GM19238 (cell line): ENCODE data around the gene GABBR2.
"Not testable (repeated sequence)": the region's sequence is repeated elsewhere in the genome, so short reads cannot be mapped to it uniquely, and the experiment has no call there.

Source experiments
- DNase-seq: peaks from one replicate; pipeline ENCODE4 v3.0.0; 2011; ENCODE audit warnings: low spot score; ENCODE audit not compliant: insufficient read length

The GABBR2 gene

DNA sequence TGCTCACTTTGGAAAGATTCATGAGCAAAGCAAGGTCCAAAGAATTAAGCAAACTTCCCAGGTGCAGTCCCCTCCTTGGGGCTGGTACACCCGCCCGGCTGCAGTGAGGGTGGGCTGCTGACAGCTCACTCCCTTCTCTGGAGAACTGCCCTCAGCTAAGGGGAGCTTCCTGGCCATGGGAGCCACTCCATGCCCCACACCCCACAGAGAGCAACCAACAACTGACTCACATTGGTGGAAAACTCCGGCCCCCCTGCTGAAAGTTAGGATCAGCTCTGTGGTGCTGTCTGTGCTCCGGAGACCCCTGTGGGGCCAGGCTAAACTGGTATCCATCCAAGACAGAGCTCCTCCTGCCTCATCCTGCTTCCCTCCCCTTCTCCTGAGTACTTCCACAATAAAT, 223.0 kb downstream of the GABBR2 start:
- DNase-seq: no peak

DNA sequence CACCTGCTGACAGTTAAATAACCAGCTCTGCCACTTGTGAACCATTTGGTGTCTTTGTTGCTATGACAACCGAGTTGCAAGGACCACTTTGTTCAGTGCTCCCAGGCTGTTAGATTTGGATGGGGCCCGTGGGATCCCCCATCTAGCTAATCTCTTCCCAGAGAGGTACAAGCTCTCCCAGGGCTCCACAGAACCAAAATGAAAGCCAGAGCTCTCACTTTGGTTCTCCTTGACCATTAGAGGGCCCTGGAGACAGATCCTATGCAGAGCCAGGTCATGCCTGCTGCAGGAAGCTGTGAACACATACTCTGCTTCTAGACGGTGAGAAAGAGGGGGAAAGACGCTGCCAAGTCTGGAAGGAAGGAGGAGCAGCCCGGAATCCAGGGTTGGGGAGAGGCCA, 224.6 kb downstream of the GABBR2 start:
- DNase-seq: no peak

DNA sequence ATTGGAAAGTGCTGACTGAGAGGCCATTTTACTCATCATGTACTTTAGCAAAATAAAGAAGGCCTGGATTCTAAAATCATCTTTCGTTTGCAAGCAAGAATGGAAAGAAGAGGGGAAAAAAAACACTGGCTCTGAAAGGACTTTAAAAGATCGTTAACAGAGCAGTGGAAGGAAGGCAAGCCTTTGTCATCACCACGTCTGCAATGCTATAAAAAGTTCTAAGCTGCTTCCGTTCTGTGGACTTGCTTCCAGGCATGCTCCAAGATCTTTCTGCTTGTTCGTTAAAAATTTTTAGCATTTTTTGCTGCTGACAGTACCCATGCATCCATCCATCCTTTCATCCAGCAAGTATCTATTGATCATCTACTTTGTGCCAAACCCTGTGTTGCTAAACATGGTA, 226.5 kb downstream of the GABBR2 start:
- no peak for DNase-seq

DNA sequence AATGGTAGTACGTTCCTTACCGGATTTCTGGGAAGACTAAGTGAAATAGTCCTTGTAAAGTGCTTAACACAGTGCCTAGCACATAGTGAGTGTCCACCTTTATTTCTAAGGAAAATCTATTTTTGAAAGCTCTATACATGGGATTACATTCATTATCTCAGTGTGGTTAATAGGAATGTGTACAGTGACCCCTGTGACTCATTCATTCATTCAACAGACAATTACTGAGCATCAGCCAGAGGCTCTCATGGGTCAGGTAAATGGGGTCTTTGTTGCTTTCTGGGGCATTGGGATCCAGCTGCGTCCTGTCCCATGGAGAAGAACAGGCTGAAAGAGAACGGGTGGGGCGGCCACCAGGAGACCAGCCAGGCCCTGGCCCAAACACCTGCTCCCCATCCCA, 227.1 kb downstream of the GABBR2 start:
- DNase-seq: no peak

DNA sequence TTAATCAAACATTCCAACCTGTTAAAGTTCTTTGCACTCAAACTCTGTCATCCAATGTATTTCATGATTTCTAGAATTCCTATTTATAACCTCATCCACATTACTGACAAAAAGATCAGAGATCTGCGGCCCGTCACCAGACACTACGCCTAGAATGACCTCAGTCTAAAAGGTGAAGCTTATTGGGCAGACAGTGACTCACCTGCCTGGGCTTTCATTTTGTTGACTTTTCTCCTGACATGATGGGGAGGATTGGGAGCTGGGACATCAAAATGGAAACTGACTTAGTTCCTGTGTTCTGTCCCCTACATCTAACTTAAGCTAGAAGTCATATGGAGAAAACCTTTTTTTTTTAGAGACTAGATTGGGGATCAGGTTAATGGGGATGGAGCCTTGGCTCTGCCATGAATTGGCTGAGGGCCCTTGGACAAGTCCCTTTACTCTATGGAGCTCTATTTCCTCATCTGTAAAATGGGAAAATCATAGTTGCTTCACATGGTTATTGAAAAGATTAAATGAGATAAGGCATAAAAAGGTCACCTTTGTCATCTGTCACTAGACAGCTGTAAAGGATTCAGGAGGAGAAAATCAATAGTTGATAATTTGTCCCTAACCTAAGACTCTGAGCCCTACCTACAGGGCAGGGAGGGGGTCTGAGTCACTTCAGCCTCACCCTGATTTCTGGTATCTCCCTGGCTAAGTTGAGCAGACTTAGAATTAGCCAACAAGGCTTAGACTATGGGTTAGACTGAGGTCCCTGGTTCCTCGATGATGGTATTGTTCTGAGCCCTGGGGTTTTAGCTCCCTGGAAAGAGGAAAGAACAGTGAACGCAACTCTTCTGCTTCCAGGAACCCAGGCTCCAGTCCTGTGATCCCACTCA, 228.5 kb downstream of the GABBR2 start:
- no peak for DNase-seq

DNA sequence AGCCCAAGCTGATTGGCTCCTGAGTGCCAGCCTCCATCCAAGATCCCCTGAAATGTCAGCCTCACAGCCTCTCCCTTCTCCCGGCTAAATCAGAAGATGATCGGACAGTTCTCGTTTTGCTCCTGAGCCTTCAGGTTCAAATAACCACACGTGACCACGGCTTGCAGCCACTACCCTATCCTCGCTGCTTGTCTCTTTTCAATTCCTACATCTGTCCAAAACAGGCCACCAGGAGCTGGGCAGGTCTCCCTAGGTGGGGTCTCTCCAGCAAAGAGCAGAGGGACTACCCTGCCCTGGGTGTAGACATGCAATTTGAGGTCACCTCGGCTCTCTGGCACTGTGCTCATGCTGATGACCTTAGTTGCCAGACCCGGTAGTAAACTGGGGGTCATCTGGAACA, 229.3 kb downstream of the GABBR2 start:
- no peak for DNase-seq

DNA sequence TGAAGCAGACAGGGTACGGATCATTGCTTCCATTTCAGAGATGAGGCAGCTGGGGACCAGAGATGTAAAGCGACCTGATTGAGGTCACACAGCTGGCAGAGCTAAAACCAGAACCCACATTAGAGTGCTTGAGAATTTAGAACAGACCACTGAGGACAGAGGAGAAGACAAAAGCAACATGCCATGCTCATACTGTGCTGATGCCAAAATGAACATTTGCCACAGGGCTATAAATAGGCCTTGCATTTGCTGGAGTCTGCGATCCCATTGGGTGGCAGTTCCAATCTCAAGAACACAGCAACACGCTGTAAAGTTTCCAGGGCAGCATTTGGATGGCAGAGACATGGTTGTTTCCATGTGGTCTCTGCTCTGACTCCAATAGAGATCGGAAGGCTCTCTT, 230.9 kb downstream of the GABBR2 start:
- DNase-seq: no peak

DNA sequence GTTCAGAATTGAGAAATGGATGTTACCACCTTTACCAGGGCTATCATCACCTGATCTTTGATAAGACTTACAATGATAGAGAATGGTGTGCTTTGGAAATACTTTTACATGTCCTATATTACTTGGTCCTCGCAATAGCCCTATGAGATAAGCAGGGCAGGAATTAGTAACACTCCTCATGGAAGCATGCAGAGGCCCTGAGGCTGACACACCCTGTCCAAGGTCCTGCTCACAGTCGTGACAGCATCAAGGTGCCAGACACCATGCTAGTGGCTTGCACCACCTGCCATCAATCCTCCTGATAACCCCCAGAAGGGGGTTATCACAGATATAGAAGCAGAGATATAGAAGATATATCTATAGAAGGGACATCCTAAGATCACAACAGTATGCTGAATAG, 236.5 kb downstream of the GABBR2 start:
- no peak for DNase-seq

DNA sequence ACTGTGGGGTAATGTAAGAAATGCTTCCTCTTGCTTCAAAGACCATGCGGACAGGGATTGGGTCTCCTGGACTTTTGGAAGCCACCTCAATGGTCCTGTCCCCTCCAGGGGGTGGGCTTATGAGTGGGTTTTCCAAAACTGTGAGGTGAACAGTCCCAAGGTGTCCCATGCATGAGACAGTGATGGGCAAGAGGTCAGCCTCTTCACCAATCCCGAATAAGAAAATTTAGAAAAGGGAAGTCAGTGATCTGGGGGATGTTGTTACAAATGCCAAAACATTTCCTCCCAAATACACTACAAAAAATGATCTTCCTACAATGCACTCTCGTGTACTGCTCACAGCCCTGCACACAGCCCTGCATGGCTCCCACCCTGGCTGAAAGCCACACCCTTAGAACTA, 237.6 kb downstream of the GABBR2 start:
- no peak for DNase-seq

DNA sequence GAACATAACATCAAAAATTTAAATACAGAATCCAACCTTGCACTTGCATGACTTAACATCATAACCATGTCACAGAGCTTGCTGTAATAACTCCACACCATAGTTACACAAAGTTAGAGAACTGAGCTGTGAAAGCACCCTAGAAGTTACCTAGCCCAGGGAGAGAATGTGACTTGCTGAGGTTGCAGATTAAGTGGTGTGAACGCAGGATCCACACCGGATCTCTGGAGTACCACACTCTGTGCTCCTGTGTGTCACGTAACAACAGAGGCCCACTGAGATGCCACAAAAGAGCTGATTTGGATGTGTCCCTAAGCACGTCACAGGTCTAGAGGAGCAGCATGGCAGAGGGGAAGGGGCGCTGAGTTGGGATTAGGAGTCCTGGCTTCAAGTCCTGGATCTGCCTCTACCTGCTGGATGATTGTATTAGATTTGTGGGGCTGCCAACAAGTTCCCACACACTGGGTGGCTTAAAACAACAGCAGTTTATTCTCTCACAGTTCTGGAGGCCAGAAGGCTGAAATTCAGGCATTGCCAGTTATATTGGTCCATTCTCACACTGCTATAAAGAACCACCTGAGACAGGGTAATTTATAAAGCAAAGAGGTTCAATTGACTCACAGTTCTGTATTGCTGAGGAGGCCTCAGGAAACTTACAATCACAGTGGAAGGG, 240.0 kb downstream of the GABBR2 start:
- DNase-seq: no peak

DNA sequence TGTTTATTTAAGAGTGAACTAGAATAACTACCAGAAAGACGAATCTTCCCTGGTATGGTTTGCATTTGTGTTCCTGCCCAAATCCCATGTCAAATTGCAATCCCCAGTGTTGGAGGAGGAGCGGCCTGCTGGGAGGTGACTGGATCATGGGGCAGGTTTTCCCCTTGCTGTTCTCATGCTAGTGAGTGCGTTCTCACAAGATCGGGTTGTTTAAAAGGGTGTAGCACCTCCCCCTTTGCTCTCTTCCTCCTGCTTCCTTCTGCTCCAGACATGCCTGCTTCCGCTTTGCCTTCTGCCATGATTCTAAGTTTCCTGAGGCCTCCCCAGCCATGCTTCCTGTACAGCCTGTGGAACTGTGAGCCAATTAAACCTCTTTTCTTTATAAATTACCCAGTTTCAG, 242.9 kb downstream of the GABBR2 start:
- DNase-seq: no peak

DNA sequence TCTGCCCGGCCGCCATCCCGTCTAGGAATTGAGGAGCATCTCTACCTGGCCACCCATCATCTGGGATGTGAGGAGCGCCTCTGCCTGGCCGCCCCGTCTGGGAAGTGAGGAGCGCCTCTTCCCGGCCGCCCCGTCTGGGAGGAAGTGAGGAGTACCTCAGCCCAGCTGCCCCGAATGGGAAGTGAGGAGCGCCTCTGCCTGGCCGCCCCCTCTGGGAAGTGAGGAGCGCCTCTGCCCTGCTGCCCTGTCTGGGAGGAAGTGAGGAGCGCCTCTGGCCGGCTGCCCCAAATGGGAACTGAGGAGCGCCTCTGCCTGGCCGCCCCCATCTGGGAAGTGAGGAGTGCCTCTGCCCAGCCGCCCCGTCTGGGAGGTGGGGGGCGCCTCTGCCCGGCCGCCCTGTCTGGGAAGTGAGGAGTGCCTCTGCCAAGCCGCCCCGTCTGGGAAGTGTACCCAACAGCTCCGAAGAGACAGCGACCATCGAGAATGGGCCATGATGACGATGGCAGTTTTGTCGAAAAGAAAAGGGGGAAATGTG, 244.5 kb downstream of the GABBR2 start:
- not testable (repeated sequence) for DNase-seq

DNA sequence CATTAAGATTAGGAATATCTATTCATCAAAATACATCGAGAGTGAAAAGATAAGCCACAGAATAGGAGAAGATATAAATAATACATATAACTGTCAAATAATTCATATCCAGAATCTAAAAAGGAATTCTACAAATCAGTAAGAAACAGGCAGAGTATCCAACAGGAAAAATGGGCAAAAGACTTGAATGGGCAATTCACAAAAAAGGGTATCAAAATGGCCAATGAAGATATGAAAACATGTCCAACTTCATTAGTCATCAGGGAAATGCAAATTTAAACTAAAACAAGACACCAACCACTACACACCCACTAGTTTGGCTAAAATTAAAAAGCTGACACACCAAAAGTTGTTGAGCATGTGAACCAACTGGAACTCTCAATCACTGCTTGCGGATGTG, 246.4 kb downstream of the GABBR2 start:
- no peak for DNase-seq

DNA sequence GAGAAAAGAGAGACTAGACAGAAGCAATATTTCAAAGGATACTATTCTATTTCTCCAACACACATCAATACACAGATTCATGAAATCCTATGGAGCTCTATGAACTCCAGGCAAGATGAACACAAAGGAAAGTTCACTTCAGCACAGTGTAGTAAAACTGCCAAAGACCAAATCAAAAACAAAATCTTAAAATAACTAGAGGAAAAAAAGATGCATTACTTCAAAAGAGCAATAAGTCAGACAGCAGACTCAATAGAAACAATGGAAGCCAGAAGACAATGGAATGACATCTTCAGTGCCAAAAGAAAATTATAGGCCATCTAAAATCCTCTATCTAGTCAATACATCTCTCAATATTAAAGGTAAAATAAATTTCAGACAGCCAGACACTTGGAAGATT, 248.0 kb downstream of the GABBR2 start:
- DNase-seq: no peak

DNA sequence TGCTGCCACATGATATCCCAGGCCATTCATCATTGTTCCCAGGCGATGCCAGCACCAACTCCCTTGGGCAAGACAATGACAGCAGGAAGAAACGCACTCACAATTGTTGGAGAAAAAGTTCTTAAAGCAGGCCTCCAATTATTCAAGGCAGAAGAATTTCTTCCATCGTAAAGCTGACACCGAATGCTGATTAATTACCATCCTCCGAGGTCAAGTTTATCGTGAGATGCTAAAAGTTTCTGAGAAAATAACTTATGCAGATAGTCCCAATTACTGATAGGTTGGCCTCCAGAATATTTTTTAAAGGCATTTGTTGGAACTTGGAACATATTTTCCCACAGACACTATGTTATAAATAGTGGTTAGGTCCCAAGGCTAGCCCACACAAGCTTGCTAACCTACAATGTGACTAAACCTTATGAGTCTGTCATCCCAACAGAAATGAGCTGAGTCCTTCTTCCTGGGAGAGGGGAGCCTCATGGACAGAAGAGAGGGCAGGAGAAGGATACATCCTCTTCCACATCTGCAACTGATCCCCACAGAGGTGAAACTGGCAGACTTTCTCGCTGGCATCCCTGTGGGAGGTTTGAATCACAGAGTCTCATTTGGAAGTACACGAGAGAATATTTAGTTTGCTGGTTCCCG, 250.9 kb downstream of the GABBR2 start:
- DNase-seq: no peak

DNA sequence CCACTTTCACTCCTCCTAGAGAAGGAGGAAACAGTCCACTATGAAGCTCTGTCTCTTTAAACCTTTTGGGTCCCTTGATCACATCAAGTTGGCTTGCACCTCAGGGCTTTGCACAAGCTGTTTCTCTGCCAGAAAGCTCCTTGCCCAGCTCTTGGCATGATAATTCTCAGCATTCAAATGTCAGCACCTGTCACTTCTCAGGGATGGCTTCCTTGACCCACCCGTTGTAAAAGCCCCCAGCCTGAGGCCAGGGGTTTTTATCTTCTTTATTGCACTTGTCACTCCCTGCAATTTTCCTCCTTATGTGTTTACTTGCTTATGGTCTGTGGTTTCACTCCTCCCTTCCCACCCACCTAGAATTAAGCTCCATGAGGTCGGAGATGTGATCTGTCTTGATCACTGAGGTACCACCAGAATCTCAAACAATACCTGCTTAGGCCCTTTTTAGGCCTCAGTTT, 252.6 kb downstream of the GABBR2 start:
- no peak for DNase-seq

DNA sequence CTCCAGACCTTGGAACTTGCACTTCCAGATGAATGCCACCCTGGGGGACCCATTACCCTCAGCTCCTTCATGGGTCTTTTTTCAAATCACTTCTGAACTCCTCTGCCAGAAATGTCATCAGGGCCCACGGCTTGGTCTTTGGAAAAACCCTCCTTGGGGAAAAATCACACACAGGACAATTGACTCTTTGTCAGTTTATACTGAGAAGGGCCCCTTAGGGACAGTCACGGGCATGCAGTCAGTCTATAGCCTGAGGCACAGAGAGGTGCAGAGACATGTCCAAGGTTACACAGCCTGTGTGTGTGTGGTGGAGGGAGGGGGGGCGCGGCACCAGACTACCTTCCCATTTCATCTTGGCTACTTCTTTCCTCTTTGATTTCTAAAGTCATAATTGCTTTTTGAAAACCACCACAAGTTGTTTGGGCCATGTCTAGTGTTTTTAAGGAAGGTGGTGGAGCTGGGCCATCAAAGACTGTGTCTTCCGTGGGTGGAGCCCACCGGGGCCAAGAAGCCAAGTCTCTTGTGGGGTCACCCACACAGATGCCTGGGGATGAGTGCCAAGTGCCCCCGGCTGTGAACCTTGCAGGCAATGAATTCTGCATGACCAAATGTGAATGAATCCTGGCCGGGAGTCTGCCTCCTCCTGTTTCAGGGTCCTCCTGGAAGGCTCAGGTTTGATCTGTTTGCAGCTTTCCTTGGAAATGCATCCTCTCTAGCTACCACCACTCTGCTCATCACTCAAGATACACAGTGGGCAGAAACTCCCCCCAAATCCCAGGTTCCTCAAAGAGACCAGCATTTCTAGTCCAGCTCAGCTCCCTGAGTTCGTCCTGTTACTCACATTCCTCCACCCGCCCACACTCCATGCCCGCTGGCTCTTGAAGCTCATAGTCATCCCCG, 253.2 kb downstream of the GABBR2 start:
- no peak for DNase-seq

DNA sequence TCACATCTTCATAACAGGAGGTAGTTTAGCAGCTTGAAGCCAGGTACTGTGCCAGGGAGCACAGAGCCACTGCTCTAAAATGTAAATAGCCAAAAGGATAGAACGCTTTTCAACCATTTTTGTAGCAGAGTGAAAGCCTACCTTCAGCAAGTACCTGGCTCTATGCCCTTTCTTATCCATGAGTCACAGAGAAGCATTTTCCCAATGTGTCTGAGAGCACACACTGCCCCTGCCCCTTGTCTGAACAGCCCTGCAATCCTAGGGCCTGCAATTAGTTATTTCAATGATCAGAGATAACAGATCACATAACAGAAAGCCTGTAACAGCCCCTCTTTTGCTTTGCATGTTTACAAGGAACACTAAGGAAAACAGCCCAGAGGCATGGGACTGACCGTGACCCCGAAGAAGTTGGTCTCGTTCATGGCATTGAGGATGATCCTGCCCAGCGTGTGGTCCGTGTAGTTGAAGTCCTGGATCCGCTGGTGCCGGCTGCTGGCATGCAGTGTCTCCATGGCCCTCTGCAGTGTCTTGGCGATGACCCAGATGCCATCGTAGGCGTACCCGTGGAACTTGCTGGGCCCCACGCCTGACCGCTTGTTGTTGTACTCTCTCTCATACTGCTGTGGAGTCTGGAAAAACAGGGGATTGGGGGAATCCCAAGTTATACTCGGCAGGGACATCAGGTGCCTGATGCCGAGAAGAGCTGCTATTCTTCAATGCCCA, 255.0 kb downstream of the GABBR2 start:
- DNase-seq: no peak

DNA sequence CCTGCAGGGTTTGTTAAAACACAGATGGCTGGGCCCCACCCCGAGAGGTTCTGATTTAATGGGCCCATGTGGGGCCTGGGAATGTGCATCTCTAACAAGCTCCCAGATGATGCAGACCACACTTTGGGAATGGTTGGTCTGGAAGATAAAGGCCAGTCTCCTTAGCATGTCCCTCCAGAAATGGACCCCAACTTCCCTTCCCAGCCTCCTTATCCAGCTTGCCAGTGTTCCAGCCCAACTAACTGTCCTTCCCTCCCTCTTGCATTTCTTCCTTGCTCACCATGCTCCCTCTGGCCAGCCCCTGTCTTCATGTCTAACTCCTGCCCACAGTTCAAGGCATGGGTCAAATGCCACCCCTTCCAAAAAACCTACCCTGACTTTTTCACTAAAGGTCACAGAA, 257.2 kb downstream of the GABBR2 start:
- no peak for DNase-seq

DNA sequence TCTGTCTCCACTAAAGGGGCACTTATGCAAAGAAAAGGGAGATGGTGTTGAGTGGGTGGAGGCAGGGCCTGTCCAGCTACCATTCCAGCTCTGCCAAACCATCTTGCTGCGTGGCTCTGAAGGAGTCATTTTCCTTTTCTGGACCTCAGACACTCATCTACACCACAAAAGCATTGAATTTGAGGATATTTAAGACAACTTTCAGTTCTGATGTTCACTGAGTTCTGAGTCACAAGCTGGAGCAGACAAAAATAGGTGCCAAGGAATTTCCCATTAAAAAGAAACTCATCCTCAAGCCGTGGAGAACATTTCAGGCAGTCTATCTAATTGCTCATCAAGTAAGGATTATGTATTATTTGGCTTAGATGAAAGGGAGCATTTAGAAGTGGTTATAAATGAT, 258.2 kb downstream of the GABBR2 start:
- DNase-seq: no peak
